SK-N-SH treated with all-trans-retinoic acid at 6 μM for 48 hours (cell line): ENCODE measurements around the gene TTYH2.

Source experiments
- TF ChIP-seq, protein P1 (sequence below): fragments of 250-450 bp; sonication (Bioruptor Pico); IDR thresholded peaks from 2 replicates; pipeline ENCODE4 v1.5.1; 2021; ENCODE audit warnings: mild to moderate bottlenecking, moderate library complexity
- TF ChIP-seq, protein P2 (sequence below): fragments of 250-450 bp; sonication (Bioruptor Pico); IDR thresholded peaks from 2 replicates; pipeline ENCODE4 v1.8.0; 2020; ENCODE audit warnings: mild to moderate bottlenecking, moderate library complexity, borderline replicate concordance

DNA sequence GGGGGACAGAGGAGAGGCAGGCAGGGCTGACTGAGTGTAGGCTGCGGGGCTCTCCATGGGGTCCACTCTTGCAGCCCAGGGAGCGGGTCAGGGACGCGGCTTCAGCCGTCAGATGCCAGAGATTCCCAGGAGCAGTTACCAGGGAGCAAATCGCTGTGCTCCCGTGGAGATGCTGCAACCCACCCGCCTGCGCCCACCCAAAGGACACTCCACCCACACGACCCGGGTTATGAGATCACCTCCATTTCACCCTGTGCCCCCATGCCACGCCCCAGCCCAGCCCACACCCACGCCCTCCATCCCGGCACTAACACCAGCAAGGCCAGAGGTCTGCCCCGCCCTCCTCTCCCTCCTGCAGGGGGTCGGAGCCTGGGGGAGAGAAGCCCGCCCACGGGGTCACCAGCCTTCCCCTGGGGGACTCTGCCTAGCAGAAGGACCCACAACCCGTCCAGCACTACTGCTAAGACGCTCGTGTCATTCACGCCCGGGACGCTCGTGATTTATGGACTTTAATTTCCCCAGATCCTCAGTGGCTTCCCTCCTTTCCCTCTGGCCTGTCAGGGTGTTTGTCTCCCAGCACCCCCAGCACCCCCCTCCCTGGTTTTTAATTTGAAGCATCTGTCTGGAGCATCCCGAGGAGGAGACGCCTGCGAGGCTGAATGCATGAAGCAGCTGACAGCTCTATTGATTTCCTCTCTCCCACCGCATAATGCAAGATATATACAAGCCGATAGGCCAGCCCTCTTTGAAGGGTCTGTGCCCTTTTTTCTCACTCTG, 16.6 kb upstream of the TTYH2 start:
- TF ChIP-seq, protein P1, sequence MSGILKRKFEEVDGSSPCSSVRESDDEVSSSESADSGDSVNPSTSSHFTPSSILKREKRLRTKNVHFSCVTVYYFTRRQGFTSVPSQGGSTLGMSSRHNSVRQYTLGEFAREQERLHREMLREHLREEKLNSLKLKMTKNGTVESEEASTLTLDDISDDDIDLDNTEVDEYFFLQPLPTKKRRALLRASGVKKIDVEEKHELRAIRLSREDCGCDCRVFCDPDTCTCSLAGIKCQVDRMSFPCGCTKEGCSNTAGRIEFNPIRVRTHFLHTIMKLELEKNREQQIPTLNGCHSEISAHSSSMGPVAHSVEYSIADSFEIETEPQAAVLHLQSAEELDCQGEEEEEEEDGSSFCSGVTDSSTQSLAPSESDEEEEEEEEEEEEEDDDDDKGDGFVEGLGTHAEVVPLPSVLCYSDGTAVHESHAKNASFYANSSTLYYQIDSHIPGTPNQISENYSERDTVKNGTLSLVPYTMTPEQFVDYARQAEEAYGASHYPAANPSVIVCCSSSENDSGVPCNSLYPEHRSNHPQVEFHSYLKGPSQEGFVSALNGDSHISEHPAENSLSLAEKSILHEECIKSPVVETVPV (CRISPR knock-in tag): no peak
- TF ChIP-seq, protein P2, sequence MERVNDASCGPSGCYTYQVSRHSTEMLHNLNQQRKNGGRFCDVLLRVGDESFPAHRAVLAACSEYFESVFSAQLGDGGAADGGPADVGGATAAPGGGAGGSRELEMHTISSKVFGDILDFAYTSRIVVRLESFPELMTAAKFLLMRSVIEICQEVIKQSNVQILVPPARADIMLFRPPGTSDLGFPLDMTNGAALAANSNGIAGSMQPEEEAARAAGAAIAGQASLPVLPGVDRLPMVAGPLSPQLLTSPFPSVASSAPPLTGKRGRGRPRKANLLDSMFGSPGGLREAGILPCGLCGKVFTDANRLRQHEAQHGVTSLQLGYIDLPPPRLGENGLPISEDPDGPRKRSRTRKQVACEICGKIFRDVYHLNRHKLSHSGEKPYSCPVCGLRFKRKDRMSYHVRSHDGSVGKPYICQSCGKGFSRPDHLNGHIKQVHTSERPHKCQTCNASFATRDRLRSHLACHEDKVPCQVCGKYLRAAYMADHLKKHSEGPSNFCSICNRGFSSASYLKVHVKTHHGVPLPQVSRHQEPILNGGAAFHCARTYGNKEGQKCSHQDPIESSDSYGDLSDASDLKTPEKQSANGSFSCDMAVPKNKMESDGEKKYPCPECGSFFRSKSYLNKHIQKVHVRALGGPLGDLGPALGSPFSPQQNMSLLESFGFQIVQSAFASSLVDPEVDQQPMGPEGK: no peak
